Liver (tissue), 9 donors: ENCODE data around the gene KDM1B. TPM values are rescaled to one million over a fixed set of nuclear protein-coding genes. Genes with fewer than 3 reads are reported as not detected.
"Not testable (repeated sequence)": the region's sequence is repeated elsewhere in the genome, so short reads cannot be mapped to it uniquely, and the experiment has no call there.

Experiments used
- DNase-seq: peaks from one replicate; pipeline ENCODE4 v3.0.0-alpha.2; 2017; ENCODE audit warnings: low spot score
- H3K27ac ChIP-seq, 2 donors: one replicate each; pipeline ENCODE4 v1.7.0; 2013; ENCODE audit warnings: inconsistent platforms in 2 of 2, low read length in 2 of 2, control low read depth in 1 of 2, low read depth in 1 of 2, mild to moderate bottlenecking in 1 of 2
- H3K27me3 ChIP-seq, 4 donors: one replicate each; pipeline versions ENCODE4 v1.6.1 to v1.7.0; 2013; ENCODE audit warnings: low read length in 3 of 4, inconsistent platforms in 1 of 4, mild to moderate bottlenecking in 1 of 4, moderate library complexity in 1 of 4; ENCODE audit not compliant: control insufficient read depth in 4 of 4, insufficient read depth in 4 of 4
- H3K36me3 ChIP-seq, 4 donors: one replicate each; pipeline versions ENCODE4 v1.6.1 to v1.7.0; 2013; ENCODE audit warnings: low read length in 3 of 4, mild to moderate bottlenecking in 3 of 4, low read depth in 1 of 4, moderate library complexity in 1 of 4; ENCODE audit not compliant: control insufficient read depth in 4 of 4, insufficient read depth in 3 of 4
- H3K4me1 ChIP-seq, 4 donors: one replicate each; pipeline versions ENCODE4 v1.6.1 to v1.7.0; 2013; ENCODE audit warnings: low read length in 3 of 4, mild to moderate bottlenecking in 3 of 4, moderate library complexity in 1 of 4; ENCODE audit not compliant: control insufficient read depth in 4 of 4, insufficient read depth in 4 of 4
- H3K4me3 ChIP-seq, 3 donors: one replicate each; pipeline versions ENCODE4 v1.6.1 to v1.7.0; 2013; ENCODE audit warnings: low read length in 3 of 3, control low read depth in 1 of 3, low read depth in 1 of 3, mild to moderate bottlenecking in 1 of 3
- H3K9ac ChIP-seq, 2 donors: one replicate each; pipeline ENCODE4 v1.7.0; 2013; ENCODE audit warnings: low read length in 2 of 2, mild to moderate bottlenecking in 2 of 2, moderate library complexity in 2 of 2, control low read depth in 1 of 2, low read depth in 1 of 2
- H3K9me3 ChIP-seq, 4 donors: one replicate each; pipeline versions ENCODE4 v1.6.1 to v1.7.0; 2013; ENCODE audit warnings: low read length in 3 of 4; ENCODE audit not compliant: control insufficient read depth in 4 of 4
- CTCF ChIP-seq: fragments of 150-350 bp; IDR thresholded peaks from 2 replicates; pipeline ENCODE4 v1.5.1; 2017; ENCODE audit warnings: improper control_type of control experiment, low read depth, low read length; ENCODE audit not compliant: missing input control
- EGR1 ChIP-seq, 2 donors: IDR thresholded peaks; 2 replicates each; pipeline ENCODE4 v1.6.1; 2016 to 2018; ENCODE audit warnings: antibody characterized with exemption in 2 of 2, low read depth in 2 of 2
- FOXA2 ChIP-seq: IDR thresholded peaks from 2 replicates; pipeline ENCODE4 v1.6.1; 2016; ENCODE audit warnings: antibody characterized with exemption
- GABPA ChIP-seq, 2 donors: IDR thresholded peaks in 1 of 2; conservative IDR thresholded peaks in 1 of 2; 2 replicates each; pipeline ENCODE4 v1.6.1; 2016; ENCODE audit warnings: antibody characterized with exemption in 2 of 2, mild to moderate bottlenecking in 1 of 2, moderate library complexity in 1 of 2
- JUND ChIP-seq, 2 donors: IDR thresholded peaks; 2 replicates each; pipeline ENCODE4 v1.6.1; 2016; ENCODE audit warnings: antibody characterized with exemption in 2 of 2
- RAD21 ChIP-seq, 2 donors: IDR thresholded peaks; 2 replicates each; pipeline ENCODE4 v1.6.1; 2016; ENCODE audit warnings: antibody characterized with exemption in 2 of 2, mild to moderate bottlenecking in 2 of 2
- REST ChIP-seq: IDR thresholded peaks from 2 replicates; pipeline ENCODE4 v1.6.1; 2016; ENCODE audit warnings: antibody characterized with exemption, mild to moderate bottlenecking
- RXRA ChIP-seq, 2 donors: IDR thresholded peaks; 2 replicates each; pipeline ENCODE4 v1.6.1; 2017 to 2018; ENCODE audit warnings: antibody characterized with exemption in 2 of 2, mild to moderate bottlenecking in 1 of 2
- YY1 ChIP-seq: IDR thresholded peaks from 2 replicates; pipeline ENCODE4 v1.6.1; 2016; ENCODE audit warnings: antibody characterized with exemption, mild to moderate bottlenecking
- ZBTB33 ChIP-seq: IDR thresholded peaks from 2 replicates; pipeline ENCODE4 v1.6.1; 2016; ENCODE audit warnings: antibody characterized with exemption
- WGBS: extraction: QIAGEN DNeasy Blood & Tissue Kit; methylation state at CpG from one replicate; pipeline ENCODE4 v1.1.7; 2013; 5-methylcytosine and 5-hydroxymethylcytosine counted together
- polyA plus RNA-seq, 2 donors: library from polyadenylated mRNA; stranded (reverse) in 1 of 2; unstranded in 1 of 2; fragments of 200-250 nt in 1 of 2; fragments of >200 nt in 1 of 2; fragmentation: Nextera tagmentation in 1 of 2; extraction: Ambion mirVana in 1 of 2; gene quantifications; one replicate each; pipeline versions ENCODE4 v1.2.1 to v1.2.3, GENCODE V29; 2013 to 2015
- total RNA-seq, 2 donors: library from RNA; depleted of rRNA; stranded (reverse); fragments of >200 nt; gene quantifications; one replicate each; pipeline ENCODE4 v1.2.3, GENCODE V29; 2014
- donor health status: healthy.
- donor health status: healthy.
- donor health status: healthy.
- donor health status: healthy.
- donor health status: healthy.

Gene KDM1B
- total and polyA plus RNA-seq, 4 donors = 1.6 to 10.2 (median 6.7) TPM

- TF ChIP-seq REST = no peak
Measured at GRCh38 chr6:18148304-18149025, 6.8 kb upstream of the KDM1B start (continued).

- not testable (repeated sequence) for H3K4me3 ChIP-seq, H3K27ac ChIP-seq, H3K36me3 ChIP-seq, DNase-seq, H3K9ac ChIP-seq, H3K27me3 ChIP-seq, H3K9me3 ChIP-seq
- peaks cover 2 to 36% (median 24%) of the 10 kb centered on the region in 4 donors for H3K4me1 ChIP-seq
- WGBS = 97% methylated on average over 3 of the region's 3 CpGs
Measured at GRCh38 chr6:18151391-18151790, 3.8 kb upstream of the KDM1B start.

- Histone ChIP-seq H3K36me3 (peaks cover 0 to 10% (median 5%) of the 10 kb centered on the region in 4 donors), H3K9me3 (no peaks in the 10 kb centered on the region), H3K9ac (no peak overlapping the region), H3K4me3 (no peak overlapping the region), H3K27me3 (no peaks in the 10 kb centered on the region), H3K27ac (no peak overlapping the region), H3K4me1 (peaks cover 2 to 36% (median 24%) of the 10 kb centered on the region in 4 donors)
- WGBS = 92% methylated on average over 3 of the region's 3 CpGs
- DNase-seq = no peak
- TF ChIP-seq EGR1 (IDR thresholded peaks at IDR 0.05; ENCODE audit: low read depth in 2 of 2) (no peak), YY1 (no peak), ZBTB33 (no peak), GABPA (IDR thresholded peaks at IDR 0.05 in 1 of 2, conservative IDR thresholded peaks at IDR 0.05 in 1 of 2) (no peak), RAD21 (IDR thresholded peaks at IDR 0.05) (no peak), CTCF (no peak), RXRA (IDR thresholded peaks at IDR 0.05) (no peak), JUND (IDR thresholded peaks at IDR 0.05) (no peak), FOXA2 (no peak)
Measured at GRCh38 chr6:18151801-18152200, 3.4 kb upstream of the KDM1B start.
